ENCODE results near the gene GSTM5. TPM values are rescaled to one million over a fixed set of nuclear protein-coding genes. Genes with fewer than 3 reads are reported as not detected.
"Not testable (repeated sequence)": the region's sequence is repeated elsewhere in the genome, so short reads cannot be mapped to it uniquely, and the experiment has no call there.

Gene GSTM5
- total RNA-seq, 1 experiment from 2014 or later = not detected

DNA sequence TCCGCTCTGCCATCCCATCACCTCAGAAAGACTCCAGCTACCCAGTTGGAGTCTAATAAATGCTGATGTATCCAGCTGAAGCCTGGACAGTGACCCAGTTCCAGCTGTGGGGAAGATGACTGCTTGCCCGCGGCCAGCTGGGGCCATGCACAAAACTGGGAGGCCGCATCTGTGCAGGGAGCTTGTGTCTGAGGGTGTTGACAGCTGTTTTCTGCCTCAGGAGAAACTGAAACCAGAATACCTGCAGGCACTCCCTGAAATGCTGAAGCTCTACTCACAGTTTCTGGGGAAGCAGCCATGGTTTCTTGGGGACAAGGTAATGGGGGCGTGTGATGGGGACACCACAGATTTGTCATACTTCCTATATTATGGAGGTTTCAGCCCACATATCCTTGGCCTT lies 41.0 kb upstream of the GSTM5 start:
- peaks cover 3% of the 10 kb centered on the region for H3K23me2 ChIP-seq (ENCODE audit: insufficient read length, low read depth, low read length, poor library complexity, severe bottlenecking)
- H3K4me1 Mint-ChIP-seq = peaks cover 8 to 13% of the 10 kb centered on the region in 2 experiments; a peak in 3 of 4 replicates
- H3K27ac ChIP-seq (ENCODE audit: insufficient read length, low read depth, low read length) = no peak overlapping the region
- no peak overlapping the region for H2BK12ac ChIP-seq (ENCODE audit: insufficient read length, low read depth, low read length)
- no peak overlapping the region for H4K5ac ChIP-seq (ENCODE audit: insufficient read length, low read depth, low read length)
- H3K4ac ChIP-seq (ENCODE audit: low read depth, low read length) = no peak overlapping the region
- H3K56ac ChIP-seq (ENCODE audit: insufficient read length, low read depth, low read length) = no peak overlapping the region
- peaks cover 0 to 11% (median 0%) of the 10 kb centered on the region in 3 experiments; a peak in 2 of 7 replicates for H3K36me3 Mint-ChIP-seq (ENCODE audit: insufficient read depth in 1 of 3, low read depth in 3 of 3)
- no peak overlapping the region for H3K9ac ChIP-seq (ENCODE audit: extremely low read depth, insufficient read length, low read length)
- no peak overlapping the region for H3K27ac Mint-ChIP-seq
- whole genome bisulfite sequencing (ENCODE audit: extremely low coverage, insufficient read length, low lambda C conversion rate) = no CpG with 5 or more reads among the region's 5 CpGs
- no peaks in the 10 kb centered on the region for H3K9me3 ChIP-seq (ENCODE audit: control insufficient read depth, low read depth, low read length)
- no peak overlapping the region for H4K91ac ChIP-seq (ENCODE audit: insufficient read length, low read depth, low read length)
- DNase-seq = no peak
- H2BK120ac ChIP-seq (ENCODE audit: low read depth, low read length, poor library complexity, severe bottlenecking) = no peak overlapping the region
- no peaks in the 10 kb centered on the region for H3K79me2 ChIP-seq (ENCODE audit: insufficient read depth, low read length)
- no peak overlapping the region for H3K14ac ChIP-seq (ENCODE audit: insufficient read depth, low read length)
- no peak for TF ChIP-seq CTCF (conservative IDR thresholded peaks at IDR 0.05)
- H3K27me3 Mint-ChIP-seq (ENCODE audit: low read depth) = peaks cover 8% of the 10 kb centered on the region
- no peak overlapping the region for H4K8ac ChIP-seq (replicated peaks; ENCODE audit: insufficient read length, low read depth, low read length)
- H3K4me3 Mint-ChIP-seq = no peak overlapping the region
- peaks cover 0 to 2% of the 10 kb centered on the region in 2 experiments; a peak in 1 of 5 replicates for H3K9me3 Mint-ChIP-seq
- no peak overlapping the region for H3K18ac ChIP-seq (ENCODE audit: insufficient read length, low read depth, low read length)
- no peaks in the 10 kb centered on the region for H3K4me1 ChIP-seq (ENCODE audit: insufficient read depth, low read length)
- no peak overlapping the region for H2AFZ ChIP-seq (ENCODE audit: low read length)
- no peak overlapping the region for H2BK20ac ChIP-seq (ENCODE audit: low read depth, low read length, poor library complexity, severe bottlenecking)
- H3K79me1 ChIP-seq (ENCODE audit: insufficient read depth, low read depth, low read length, poor library complexity, severe bottlenecking) = no peaks in the 10 kb centered on the region
- H3K23ac ChIP-seq (ENCODE audit: insufficient read length, low read depth, low read length) = no peak overlapping the region
- no peak overlapping the region for H2BK15ac ChIP-seq (ENCODE audit: low read depth, low read length)
- H2BK5ac ChIP-seq (ENCODE audit: insufficient read length, low read length) = no peak overlapping the region
- no peak overlapping the region for H2AK5ac ChIP-seq (ENCODE audit: insufficient read length, low read length)
- no peak overlapping the region for H3K4me2 ChIP-seq (ENCODE audit: insufficient read depth, insufficient read length, low read length)
- no peaks in the 10 kb centered on the region for H4K20me1 ChIP-seq (ENCODE audit: control insufficient read depth, insufficient read depth, insufficient read length)
- H3K27me3 ChIP-seq (ENCODE audit: insufficient read depth, low read length) = no peaks in the 10 kb centered on the region
- no peak overlapping the region for H3T11ph ChIP-seq (ENCODE audit: low read length)

DNA sequence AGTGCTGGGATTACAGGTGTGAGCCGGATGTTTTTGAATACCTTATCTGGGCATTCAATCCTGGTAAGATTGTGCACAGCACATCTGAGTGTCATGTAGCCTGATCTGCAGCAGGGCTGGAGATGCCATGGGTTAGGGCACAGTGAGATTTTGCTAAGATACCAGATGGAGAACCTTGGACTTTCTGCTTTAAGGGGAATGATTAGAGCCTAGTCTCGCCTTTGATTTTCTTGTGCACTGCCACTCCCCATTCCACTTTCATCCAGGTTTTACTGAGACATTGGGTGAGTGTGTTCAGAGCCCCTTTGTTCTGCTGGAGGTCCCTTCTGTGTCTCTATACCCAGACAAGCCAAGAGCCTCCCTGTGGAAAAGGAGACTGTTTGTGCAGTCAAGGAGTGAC lies 38.2 kb upstream of the GSTM5 start:
- H3K4me3 Mint-ChIP-seq; DNase-seq; H3K27ac ChIP-seq (ENCODE audit: insufficient read length, low read depth, low read length); H4K20me1 ChIP-seq (ENCODE audit: control insufficient read depth, insufficient read depth, insufficient read length); H3K4me2 ChIP-seq (ENCODE audit: insufficient read depth, insufficient read length, low read length); H3K4ac ChIP-seq (ENCODE audit: low read depth, low read length); H3K79me2 ChIP-seq (ENCODE audit: insufficient read depth, low read length); H3T11ph ChIP-seq (ENCODE audit: low read length); H3K27ac Mint-ChIP-seq; H3K23me2 ChIP-seq (ENCODE audit: insufficient read length, low read depth, low read length, poor library complexity, severe bottlenecking); H3K9me3 ChIP-seq (ENCODE audit: control insufficient read depth, low read depth, low read length); H3K18ac ChIP-seq (ENCODE audit: insufficient read length, low read depth, low read length); H3K79me1 ChIP-seq (ENCODE audit: insufficient read depth, low read depth, low read length, poor library complexity, severe bottlenecking); H2BK5ac ChIP-seq (ENCODE audit: insufficient read length, low read length); H2AK5ac ChIP-seq (ENCODE audit: insufficient read length, low read length); H3K14ac ChIP-seq (ENCODE audit: insufficient read depth, low read length); H3K4me1 Mint-ChIP-seq; H2AFZ ChIP-seq (ENCODE audit: low read length); H4K5ac ChIP-seq (ENCODE audit: insufficient read length, low read depth, low read length); H3K9ac ChIP-seq (ENCODE audit: extremely low read depth, insufficient read length, low read length); H3K9me3 Mint-ChIP-seq; H2BK12ac ChIP-seq (ENCODE audit: insufficient read length, low read depth, low read length); H3K56ac ChIP-seq (ENCODE audit: insufficient read length, low read depth, low read length); H2BK15ac ChIP-seq (ENCODE audit: low read depth, low read length); H3K27me3 Mint-ChIP-seq (ENCODE audit: low read depth); H4K91ac ChIP-seq (ENCODE audit: insufficient read length, low read depth, low read length); H2BK120ac ChIP-seq (ENCODE audit: low read depth, low read length, poor library complexity, severe bottlenecking); H3K4me1 ChIP-seq (ENCODE audit: insufficient read depth, low read length); H3K27me3 ChIP-seq (ENCODE audit: insufficient read depth, low read length); H4K8ac ChIP-seq (replicated peaks; ENCODE audit: insufficient read length, low read depth, low read length); H3K23ac ChIP-seq (ENCODE audit: insufficient read length, low read depth, low read length); H2BK20ac ChIP-seq (ENCODE audit: low read depth, low read length, poor library complexity, severe bottlenecking): not testable (repeated sequence)
- no CpG with 5 or more reads among the region's 2 CpGs for WGBS (ENCODE audit: extremely low coverage, insufficient read length, low lambda C conversion rate)
- H3K36me3 Mint-ChIP-seq (ENCODE audit: insufficient read depth in 1 of 3, low read depth in 3 of 3) = peaks cover 0 to 11% (median 0%) of the 10 kb centered on the region in 3 experiments; a peak in 2 of 7 replicates

Measured in H9 (cell line).